ENCODE data around the gene L3MBTL4.

The L3MBTL4 gene

DNA sequence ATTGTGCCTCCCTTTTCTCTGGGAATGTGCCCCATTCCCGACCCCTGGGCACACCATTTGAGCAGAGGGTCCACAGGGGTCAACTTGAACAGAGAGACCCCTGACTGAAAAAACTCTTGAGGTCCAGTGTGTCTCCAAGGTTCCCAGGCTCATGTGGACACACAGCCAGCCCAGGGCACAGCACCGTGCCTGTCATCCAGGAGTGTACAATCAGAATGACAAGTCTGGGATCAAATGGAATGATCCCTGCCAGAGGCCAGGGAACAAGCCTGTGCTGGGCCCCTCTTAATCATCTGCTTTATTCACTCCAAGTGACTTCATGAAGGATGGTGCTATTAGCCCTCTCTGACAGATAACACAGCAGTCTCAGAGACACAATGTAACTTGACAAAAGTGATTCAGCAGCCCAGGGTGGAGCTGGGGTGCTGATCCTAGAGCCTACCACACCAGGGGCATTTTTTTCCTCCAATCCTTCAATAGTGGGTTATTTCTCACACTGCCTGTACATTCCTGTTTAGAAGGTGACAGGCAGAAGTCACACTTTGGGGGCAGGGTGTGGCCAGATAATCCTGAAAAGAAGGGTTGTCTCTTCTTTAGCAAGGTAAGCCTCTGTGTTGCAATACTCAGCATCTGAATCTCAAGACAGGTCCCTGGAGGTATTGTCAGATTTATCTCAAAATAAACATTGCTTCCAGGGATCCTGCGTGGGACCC lies 435.4 kb downstream of the L3MBTL4 start:
- no peak for DNase-seq

GRCh38 chr18:5977022-5977421 lies 437.7 kb downstream of the L3MBTL4 start:
- no peak for DNase-seq

DNA sequence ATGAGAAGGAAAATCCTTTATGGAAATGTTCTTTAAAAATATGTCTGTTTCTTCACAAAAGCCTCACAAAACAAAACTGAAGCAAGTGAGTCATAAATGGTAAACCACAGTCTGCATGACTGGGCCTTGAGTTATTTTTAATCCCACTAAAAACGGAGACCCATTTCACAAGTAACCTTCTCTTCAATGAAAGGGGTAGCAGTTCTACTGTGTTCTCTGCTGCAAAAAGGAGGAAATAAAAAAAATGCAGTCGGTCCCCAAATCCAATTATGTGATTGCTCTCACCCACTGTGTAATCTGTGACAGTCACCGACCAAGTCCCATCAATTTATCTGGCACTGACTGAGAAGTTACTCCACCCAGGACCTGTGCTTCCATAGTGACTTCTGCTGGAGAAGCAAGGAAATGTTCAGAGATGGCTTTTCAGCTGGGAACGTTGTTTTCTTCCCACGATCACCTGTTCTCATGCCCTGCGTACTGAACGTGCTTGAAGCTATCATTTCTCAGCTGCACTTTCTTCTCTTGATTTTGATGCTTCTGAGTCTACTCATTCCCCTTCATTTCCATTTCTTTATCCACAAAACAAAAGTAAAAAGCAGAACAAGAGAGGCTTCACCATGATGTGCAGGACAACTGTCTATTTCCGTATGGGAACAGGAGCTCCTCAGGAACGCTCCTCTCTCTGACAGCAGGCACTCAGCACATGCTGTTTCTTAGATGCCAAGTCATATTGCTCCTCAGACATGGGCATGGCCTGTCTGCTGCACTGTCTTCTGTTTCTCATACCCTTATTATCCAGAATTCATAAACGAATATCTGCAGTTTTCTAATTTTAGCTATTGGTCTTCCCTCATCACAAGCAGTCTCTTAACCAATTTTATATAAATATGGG lies 439.4 kb downstream of the L3MBTL4 start:
- no peak for DNase-seq

- no peak for DNase-seq
These were observed 440.0 kb downstream of the L3MBTL4 start for GRCh38 chr18:5974696-5975095.

DNA sequence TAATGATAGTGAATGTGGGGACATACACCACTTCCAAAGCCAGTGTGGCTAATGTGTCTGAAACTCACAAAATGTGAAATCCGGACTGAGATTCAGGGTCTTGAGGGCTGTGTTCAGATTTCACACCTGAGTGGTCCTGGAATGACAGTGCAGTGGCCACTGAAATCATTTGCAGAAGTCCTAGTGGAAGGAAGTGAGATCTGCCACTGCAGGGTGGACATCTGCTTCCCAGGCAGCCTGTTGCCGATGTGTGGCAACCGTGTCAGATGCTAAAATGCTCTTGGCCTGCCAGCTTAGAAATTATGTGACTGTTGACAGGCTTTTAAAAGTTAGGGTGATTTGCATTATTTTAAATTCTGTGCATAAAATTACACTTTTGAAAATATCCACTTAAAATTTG lies 441.6 kb downstream of the L3MBTL4 start:
- no peak for DNase-seq

GRCh38 chr18:5972298-5972697 lies 442.4 kb downstream of the L3MBTL4 start:
- DNase-seq = no peak

GRCh38 chr18:5969989-5970403 lies 444.7 kb downstream of the L3MBTL4 start:
- DNase-seq = no peak

DNA sequence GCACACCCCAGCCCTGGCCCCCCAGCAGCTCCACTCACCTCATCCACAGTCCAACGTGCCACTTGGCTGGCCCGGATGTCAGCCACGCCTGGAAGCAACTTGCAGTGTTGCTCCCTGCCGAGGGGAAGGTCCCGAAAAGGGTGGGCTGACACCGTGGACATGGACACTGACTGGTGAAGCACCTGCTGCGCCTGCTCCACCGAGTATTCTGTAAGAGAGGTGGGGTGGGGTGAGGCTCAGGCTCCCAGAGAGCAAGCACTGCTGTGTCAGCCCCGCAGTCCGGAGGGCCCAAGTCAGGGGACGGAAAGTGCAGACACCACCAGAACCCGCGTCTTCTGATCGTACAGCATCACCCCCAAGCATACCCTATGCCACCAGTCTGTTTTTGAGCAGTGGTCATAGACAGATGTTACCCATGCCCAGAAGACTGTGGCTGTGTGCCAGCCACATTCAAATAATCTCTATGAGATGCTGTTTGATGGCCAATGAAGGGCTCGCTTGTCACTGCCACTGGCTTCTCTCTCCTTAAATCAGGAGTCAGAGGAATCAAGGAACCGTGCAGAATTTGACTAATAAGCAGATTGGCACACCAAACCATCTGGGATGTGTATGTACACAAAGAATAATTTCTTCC lies 445.2 kb downstream of the L3MBTL4 start:
- no peak for DNase-seq

- no peak for DNase-seq
These were observed 447.0 kb downstream of the L3MBTL4 start for GRCh38 chr18:5967666-5968065.

- DNase-seq = no peak
These were observed 447.7 kb downstream of the L3MBTL4 start for GRCh38 chr18:5967007-5967406.

DNA sequence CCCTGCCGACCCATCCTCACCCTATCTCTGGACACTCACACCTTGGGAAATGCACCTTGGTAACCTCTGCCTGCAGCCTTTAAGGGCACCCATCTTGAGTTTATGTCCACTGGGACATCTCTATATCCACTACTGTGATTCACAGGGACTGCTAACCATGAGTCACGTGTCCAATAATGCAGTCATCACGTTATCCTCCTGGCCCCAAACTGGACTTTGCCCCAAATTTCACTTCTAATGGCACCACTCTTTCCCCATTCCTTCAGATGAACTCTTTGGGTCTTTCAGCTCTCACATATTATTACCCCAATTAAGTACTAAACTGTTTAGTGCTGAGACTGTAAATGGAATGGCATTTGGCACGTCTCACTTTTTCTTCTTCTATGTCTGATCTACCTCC lies 448.2 kb downstream of the L3MBTL4 start:
- DNase-seq = no peak

DNA sequence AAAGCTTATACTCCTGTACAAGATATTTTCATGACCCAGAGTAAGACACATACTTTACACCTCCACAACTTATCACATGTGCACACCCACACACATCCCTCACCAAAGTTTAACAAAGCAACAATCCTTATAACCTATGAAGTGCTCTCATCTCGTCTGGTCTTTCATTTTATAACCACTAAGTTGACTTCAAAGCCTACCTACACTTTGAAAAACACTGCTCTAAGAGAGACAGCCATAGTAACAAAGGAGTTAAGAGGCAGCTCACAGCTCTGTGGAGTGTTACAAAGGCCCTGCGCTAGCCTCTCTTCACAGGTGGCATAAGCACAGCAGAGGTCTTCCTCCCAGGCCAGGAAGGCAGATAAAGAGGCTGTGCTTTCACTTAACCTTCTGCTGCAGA lies 449.7 kb downstream of the L3MBTL4 start:
- no peak for DNase-seq

DNA sequence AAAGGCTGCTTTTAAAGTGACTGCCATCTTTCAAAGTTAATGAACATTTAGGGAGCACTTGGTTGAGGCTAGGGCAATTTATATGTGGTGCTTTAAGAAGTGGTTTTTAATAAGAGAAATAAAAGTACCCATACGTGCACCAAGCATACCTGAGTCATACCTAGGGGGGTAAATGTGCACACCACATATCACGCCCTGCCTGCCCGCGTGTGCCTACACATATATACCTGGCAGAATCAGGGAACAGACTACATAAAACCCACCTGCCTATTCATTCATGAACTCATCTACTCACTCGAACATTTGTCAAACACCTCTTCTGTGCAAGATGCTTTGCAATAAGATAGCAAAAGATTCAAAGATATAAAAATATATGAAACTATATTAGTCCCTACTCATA lies 450.1 kb downstream of the L3MBTL4 start:
- DNase-seq = no peak

DNA sequence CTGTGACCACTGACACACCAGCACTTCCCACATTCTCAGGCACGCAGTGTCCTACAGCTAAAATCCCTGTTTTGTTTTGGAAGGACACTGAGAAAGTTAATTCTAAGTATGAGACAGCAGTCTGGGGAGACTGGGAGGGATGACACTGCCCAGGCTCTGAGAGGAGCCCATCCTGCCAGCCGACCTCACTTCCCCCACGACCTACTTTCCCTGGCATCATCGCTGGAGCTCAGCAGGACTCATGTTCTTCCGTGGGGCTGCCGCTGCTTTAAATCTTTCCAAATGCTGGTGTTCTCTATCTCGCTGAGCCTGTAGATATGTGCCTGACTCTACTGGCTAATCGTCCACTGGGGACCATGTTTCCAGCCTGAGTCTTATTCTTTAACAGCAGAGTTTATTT lies 450.6 kb downstream of the L3MBTL4 start:
- DNase-seq = no peak

DNA sequence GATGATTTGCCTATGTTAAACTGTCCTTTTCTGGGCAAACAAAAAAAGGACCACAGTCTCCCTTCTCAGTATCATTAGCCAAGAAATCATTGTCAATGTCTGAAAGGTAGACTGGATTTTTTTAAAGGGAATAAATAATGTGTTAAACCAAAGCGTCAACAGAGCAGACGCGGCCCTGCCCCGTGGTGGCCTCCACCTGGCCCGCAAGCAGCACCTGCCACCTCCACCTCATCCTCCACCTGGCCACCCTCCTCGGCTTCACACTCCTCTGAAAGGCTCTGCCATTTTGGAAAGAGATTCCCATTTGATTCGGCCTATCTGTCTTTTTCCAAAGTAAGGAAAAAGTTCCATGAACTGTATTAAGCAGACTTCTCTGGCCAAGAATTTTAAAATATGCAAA lies 451.4 kb downstream of the L3MBTL4 start:
- no peak for DNase-seq

DNA sequence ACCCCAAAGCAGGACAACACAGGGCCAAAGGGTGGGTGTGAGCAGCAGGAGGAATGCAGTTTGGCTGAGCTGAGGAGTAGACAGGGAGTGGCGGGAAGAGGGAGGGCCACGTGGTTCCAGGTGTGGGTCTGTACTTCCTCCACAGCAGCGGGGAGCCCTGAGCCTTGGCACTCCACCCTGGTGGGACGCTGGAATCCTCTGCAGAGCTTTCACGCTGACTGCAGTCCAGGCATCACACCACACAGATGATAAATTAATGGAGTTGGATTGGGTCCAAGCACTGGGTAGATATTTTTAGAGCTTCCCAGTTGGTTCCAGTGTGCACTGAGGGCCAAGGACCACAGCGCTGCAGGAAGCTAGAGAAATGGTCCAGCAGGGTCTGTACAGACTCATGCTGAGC lies 452.3 kb downstream of the L3MBTL4 start:
- no peak for DNase-seq

DNA sequence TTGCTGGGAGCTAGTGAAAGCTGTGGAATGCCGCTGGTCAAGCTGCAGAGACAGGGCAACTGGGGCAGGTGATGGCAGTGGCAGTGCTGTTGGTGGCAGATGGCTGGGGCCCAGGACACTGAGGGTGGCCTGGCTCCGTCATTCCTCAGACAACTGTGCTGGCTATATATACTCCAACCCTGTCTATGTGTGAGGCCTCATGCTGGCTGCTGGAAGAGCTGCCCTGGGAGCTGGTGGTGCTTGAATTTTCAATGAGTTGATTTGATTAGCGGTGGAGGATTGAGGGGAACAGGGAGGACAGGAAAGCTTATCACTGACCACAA lies 452.9 kb downstream of the L3MBTL4 start:
- no peak for DNase-seq

GRCh38 chr18:5961097-5961827 lies 453.4 kb downstream of the L3MBTL4 start:
- no peak for DNase-seq

DNA sequence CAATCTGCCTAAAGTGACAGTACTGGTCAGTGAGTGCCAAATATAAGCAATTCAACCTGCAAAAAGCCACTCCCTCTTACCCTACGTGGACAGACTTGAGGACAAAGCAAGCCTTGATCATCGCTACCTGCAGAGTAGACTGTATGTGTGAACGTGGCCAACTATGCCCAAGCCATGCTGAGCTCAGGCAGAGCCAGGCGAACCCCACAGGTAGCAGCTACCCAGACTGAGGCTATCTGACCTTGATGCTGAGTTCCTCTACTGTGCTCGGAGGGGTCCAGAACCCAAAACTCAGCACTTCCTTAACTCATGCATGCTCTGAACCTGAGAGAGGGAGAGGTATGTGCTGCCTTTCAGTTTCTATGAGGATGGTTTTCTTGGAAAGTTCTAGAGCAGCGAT lies 455.9 kb downstream of the L3MBTL4 start:
- DNase-seq = no peak

GRCh38 chr18:5955861-5956260 lies 458.9 kb downstream of the L3MBTL4 start:
- DNase-seq = no peak

GRCh38 chr18:5951515-5952091 lies 463.1 kb downstream of the L3MBTL4 start:
- DNase-seq = no peak

- DNase-seq = no peak
These were observed 465.9 kb downstream of the L3MBTL4 start for GRCh38 chr18:5948781-5949180.

GRCh38 chr18:5948237-5948636 lies 466.5 kb downstream of the L3MBTL4 start:
- DNase-seq = no peak
